ENCODE measurements around the gene RPS8.
"Not testable (repeated sequence)": the region's sequence is repeated elsewhere in the genome, so short reads cannot be mapped to it uniquely, and the experiment has no call there.

RPS8 gene

DNA sequence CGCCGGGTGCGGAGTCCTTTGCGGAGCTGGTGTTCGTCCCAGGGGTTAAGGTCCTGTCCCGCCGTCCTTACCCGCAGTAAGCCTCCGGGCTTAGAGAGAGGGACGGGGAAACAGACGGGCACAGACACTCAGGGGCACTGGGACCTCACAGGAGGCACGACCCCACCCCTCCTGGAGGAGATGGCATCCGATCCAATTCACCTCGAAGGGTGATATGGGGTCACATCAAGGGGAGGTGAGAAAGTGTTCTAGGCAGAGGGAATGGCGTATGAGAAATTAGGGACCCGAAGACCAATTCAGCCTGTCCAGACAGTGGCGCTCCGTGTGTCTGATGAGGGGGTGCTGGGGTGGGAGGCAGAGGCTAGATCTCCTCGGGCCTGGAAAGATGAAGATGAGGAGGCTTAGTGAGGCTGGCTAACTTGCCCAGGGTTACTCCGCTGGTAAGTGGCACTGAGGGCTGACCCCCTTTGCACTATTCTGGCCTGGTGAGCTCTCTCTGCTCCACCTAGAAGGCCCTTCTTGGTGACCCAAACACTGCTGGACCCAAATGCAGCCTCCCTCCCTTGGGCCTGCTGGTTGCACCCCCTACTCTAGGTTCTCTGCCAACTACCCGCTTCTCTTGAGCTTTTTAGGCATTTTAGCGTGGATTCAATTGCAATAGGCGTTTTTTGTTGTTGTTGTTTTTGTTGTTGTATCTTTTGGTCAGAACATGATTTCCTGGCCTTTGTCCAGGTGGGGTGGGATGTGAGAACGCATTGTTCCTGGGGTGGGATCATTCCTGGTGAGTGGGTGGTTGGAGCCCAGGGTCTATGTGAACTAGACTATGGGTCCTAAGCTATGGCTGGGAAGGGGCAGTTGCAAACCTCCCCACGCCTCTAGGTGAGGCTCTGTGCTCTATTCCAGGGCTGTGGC, 45.2 kb downstream of the RPS8 start:
- no peak for DNase-seq

DNA sequence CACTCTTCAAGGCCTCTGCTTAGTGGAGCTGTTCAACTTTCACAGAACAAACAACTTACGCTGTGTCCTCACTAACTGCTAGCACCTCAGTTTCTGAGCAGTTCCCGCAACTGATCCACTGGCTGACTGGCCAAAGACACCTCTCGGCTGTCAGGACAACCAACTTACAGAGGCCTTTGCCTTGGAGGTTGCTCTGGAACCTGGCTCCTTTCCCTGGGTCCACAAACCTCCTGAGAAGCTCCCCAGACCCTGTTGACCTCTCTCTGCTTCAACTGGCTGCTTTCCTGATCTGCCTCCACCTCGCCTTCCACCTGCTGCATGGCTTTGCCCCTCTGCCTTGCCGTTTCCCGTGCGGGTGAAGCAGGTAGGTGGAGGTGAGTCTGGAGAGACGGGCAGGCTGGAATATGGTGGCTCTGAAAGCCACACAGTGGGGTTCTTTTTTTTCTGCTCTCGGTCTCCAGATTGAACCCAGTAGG, 45.9 kb downstream of the RPS8 start:
- no peak for DNase-seq

GRCh38 chr1:44822131-44822701, 46.9 kb downstream of the RPS8 start:
- no peak for DNase-seq

GRCh38 chr1:44822981-44823451, 47.7 kb downstream of the RPS8 start:
- DNase-seq = no peak

GRCh38 chr1:44824392-44824791, 49.1 kb downstream of the RPS8 start:
- DNase-seq = not testable (repeated sequence)

GRCh38 chr1:44826375-44827196, 51.2 kb downstream of the RPS8 start:
- no peak for DNase-seq

GRCh38 chr1:44827197-44828002, 52.1 kb downstream of the RPS8 start:
- DNase-seq = no peak

DNA sequence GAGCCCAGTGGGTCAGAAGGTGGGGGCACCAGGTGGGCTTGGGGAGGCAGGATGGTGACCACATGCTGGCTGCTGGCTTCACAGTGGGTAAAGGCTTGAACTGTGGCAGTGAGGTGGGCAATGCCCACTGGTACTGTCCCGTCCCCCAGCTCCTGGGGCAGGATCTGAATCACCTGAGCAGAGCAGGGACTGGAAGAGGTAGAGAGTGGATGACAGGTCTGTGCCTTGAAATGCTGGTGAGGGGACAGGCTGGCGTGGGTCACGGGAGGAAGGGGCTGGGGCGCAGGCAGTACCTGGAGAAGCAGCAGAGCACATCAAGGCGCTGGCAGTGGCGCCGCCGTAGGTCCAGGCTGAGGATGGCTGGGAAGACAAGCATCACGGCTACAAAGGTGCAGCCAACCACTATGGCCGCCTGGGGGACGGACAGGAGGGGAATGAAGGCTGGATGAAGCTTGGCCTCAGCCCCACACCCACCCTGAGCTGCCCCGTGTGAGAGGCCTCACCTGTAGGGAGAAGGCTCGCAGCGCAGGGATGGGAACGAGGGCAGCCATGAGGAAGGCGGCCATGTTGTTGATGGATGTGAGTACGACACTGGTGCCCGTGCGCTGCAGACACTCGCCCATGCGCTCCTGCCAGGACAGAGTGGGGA, 52.8 kb downstream of the RPS8 start:
- DNase-seq = no peak

Measured in CD4-positive, alpha-beta T cell treated with Interleukin-21 for 1 hour (primary cell).